CD14-positive monocyte (primary cell): Measurements from ENCODE around the gene CHAMP1. TPM values are rescaled to one million over a fixed set of nuclear protein-coding genes. Genes with fewer than 3 reads are reported as not detected.

Source experiments
- DNase-seq, 3 donors: peaks; one replicate each; pipeline ENCODE4 v3.0.0-alpha.2; 2011 to 2022
- H2AFZ ChIP-seq: 2 replicates; pipeline ENCODE4 v1.6.0; 2012; ENCODE audit warnings: mild to moderate bottlenecking, low read depth, low read length, inconsistent platforms; ENCODE audit not compliant: insufficient read depth, poor library complexity, severe bottlenecking
- H3K27ac ChIP-seq, 2 donors: 1 replicate in 1 of 2; 2 replicates in 1 of 2; pipeline ENCODE4 v1.5.1; 2012 to 2013; ENCODE audit warnings: low read length in 2 of 2, control low read depth in 1 of 2, inconsistent platforms in 1 of 2, low read depth in 1 of 2, mild to moderate bottlenecking in 1 of 2
- H3K27me3 ChIP-seq, 2 donors: one replicate each; pipeline versions ENCODE4 v1.6.0 to v1.6.1; 2011 to 2013; ENCODE audit warnings: low read length in 2 of 2; ENCODE audit not compliant: control insufficient read depth in 2 of 2, insufficient read depth in 2 of 2
- H3K36me3 ChIP-seq, 2 donors: replicated peaks in 1 of 2; 1 replicate in 1 of 2; 2 replicates in 1 of 2; pipeline versions ENCODE4 v1.5.1 to v1.6.1; 2012 to 2013; ENCODE audit warnings: low read length in 2 of 2, control low read depth in 1 of 2, inconsistent platforms in 1 of 2, mild to moderate bottlenecking in 1 of 2; ENCODE audit not compliant: insufficient read depth in 2 of 2, control insufficient read depth in 1 of 2
- H3K4me1 ChIP-seq, 2 donors: 1 replicate in 1 of 2; 2 replicates in 1 of 2; pipeline versions ENCODE4 v1.5.1 to v1.6.1; 2012 to 2013; ENCODE audit warnings: low read length in 2 of 2, control low read depth in 1 of 2, inconsistent platforms in 1 of 2, mild to moderate bottlenecking in 1 of 2, moderate library complexity in 1 of 2; ENCODE audit not compliant: insufficient read depth in 2 of 2, control insufficient read depth in 1 of 2
- H3K4me2 ChIP-seq: replicated peaks from 2 replicates; pipeline ENCODE3; 2012; ENCODE audit warnings: low read length, moderate library complexity, mild to moderate bottlenecking; ENCODE audit not compliant: poor library complexity, severe bottlenecking; ENCODE audit errors: extremely low read depth
- H3K4me3 ChIP-seq, 3 experiments: fragments of 200-600 bp in 1 of 3; sonication (generic) in 1 of 3; replicated peaks in 1 of 3; 1 replicate in 2 of 3; 2 replicates in 1 of 3; pipeline ENCODE4 v1.5.1; 2011 to 2013; ENCODE audit warnings: low read length in 3 of 3, mild to moderate bottlenecking in 3 of 3, control low read depth in 2 of 3, low read depth in 2 of 3, inconsistent platforms in 1 of 3, moderate library complexity in 1 of 3
- H3K79me2 ChIP-seq: 2 replicates; pipeline ENCODE4 v1.6.0; 2012; ENCODE audit warnings: mild to moderate bottlenecking, control low read depth, inconsistent platforms, low read length, moderate library complexity; ENCODE audit not compliant: insufficient read depth
- H3K9ac ChIP-seq: 2 replicates; pipeline ENCODE4 v1.6.0; 2017; ENCODE audit warnings: low read length, mild to moderate bottlenecking; ENCODE audit not compliant: insufficient read depth, poor library complexity, severe bottlenecking
- H3K9me3 ChIP-seq, 2 donors: replicated peaks in 1 of 2; 1 replicate in 1 of 2; 2 replicates in 1 of 2; pipeline versions ENCODE4 v1.5.1 to v1.6.1; 2012 to 2013; ENCODE audit warnings: low read length in 2 of 2, control low read depth in 1 of 2; ENCODE audit not compliant: control insufficient read depth in 1 of 2, insufficient read depth in 1 of 2
- H4K20me1 ChIP-seq: 2 replicates; pipeline ENCODE4 v1.6.0; 2012; ENCODE audit warnings: mild to moderate bottlenecking, low read length, control low read depth, moderate library complexity; ENCODE audit not compliant: insufficient read depth
- H3K27ac Mint-ChIP-seq, 7 donors: one replicate each; pipeline ENCODE4 v1.8.0; 2020; ENCODE audit warnings: mild to moderate bottlenecking in 7 of 7, mixed read lengths in 7 of 7, moderate library complexity in 6 of 7, inconsistent platforms in 2 of 7
- H3K27me3 Mint-ChIP-seq, 3 donors: one replicate each; pipeline ENCODE4 v1.8.0; 2021 to 2022; ENCODE audit warnings: low read depth in 3 of 3, mild to moderate bottlenecking in 3 of 3, mixed read lengths in 3 of 3, moderate library complexity in 3 of 3, inconsistent platforms in 1 of 3
- H3K36me3 Mint-ChIP-seq, 2 donors: one replicate each; pipeline ENCODE4 v1.8.0; 2020; ENCODE audit warnings: mixed read lengths in 2 of 2, inconsistent platforms in 1 of 2, mild to moderate bottlenecking in 1 of 2
- H3K4me1 Mint-ChIP-seq: one replicate; pipeline ENCODE4 v1.8.0; 2020; ENCODE audit warnings: mild to moderate bottlenecking, mixed read lengths
- H3K4me3 Mint-ChIP-seq, 2 donors: one replicate each; pipeline ENCODE4 v1.8.0; 2020; ENCODE audit warnings: mild to moderate bottlenecking in 2 of 2, mixed read lengths in 2 of 2, moderate library complexity in 1 of 2
- H3K9me3 Mint-ChIP-seq, 7 donors: one replicate each; pipeline ENCODE4 v1.8.0; 2020 to 2022; ENCODE audit warnings: mixed read lengths in 7 of 7, mild to moderate bottlenecking in 6 of 7, moderate library complexity in 6 of 7, inconsistent platforms in 2 of 7
- WGBS: methylation state at CpG from one replicate; pipeline ENCODE4 v1.1.5; 2013; ENCODE audit warnings: missing lambda C conversion rate; ENCODE audit not compliant: insufficient coverage; 5-methylcytosine and 5-hydroxymethylcytosine counted together
- intact Hi-C, 2 donors: fragments of 100-400 bp; cut with micrococcal nuclease; formaldehyde crosslinking; loops; one replicate each; pipeline versions ENCODE4 v1.15.0 to v1.15.1; 2023
- polyA plus RNA-seq, 3 donors: library from polyadenylated mRNA; depleted of rRNA in 1 of 3; unstranded in 2 of 3; stranded (reverse) in 1 of 3; fragments of 300-500 nt in 2 of 3; fragments of >200 nt in 1 of 3; fragmentation: Illumina TruSeq in 2 of 3; gene quantifications; 1 replicate in 2 of 3; 2 replicates in 1 of 3; pipeline ENCODE4 v1.2.3, GENCODE V29; 2012 to 2021
- TF ChIP-seq, protein P1 (sequence below): fragments of 200-600 bp; IDR thresholded peaks from one replicate; pipeline ENCODE4 v1.8.0; 2022; ENCODE audit warnings: antibody characterized with exemption, mild to moderate bottlenecking

The CHAMP1 gene
- polyA plus RNA-seq, 3 donors = 8.9 to 12.9 (median 9.2) TPM

DNA sequence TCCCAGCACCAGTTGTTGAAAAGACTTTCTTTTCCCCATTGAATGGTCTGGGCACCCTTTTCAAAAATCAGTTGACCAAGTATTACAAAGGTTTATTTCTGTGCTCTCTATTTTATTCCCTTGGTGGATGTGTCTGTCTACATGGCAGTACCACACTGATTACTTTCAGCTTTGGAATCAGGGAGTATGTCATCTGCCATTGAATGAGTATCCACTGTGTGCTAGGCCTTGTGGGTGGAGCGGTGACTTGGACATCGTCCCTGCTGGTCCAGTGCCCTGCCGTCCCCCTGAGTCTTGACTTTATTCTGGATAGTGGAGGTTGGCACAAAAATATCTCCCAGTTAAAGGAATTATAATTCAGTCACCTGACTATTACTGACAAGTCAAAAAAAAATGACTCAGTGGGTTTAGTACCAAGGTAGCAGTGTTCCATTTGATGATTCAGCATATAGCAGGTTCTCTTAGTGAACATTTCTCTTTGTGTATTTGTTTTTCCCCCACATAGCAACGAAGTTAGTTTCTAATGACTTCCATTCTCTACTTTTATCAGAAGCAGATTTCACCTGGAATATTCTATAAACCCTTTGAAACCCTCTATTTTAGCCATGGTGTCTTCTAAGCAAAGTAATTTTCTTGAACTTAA is 29.0 kb upstream of the CHAMP1 start:
- H3K4me1 Mint-ChIP-seq = peaks cover 19% of the 10 kb centered on the region
- WGBS = no CpG with 5 or more reads among the region's 4 CpGs

DNA sequence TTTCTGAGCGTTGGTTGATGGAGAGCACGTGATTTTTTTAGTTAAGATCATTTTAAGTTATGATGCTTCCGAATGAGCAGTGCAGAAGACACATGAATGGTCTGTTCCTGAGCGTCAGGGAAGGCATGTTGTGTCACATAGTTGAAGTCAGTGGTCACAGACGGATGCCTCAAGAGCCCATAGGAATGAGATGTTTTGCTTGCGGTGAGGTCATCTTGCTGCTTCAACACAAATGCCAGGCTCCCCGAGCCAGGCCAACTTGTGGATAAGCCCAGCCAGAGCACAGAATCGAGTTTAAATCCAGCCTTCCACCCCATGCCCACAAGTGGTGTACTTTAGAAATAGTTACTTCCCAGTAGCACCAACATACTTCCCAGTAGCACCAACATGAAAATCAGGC is 27.5 kb upstream of the CHAMP1 start:
- H3K4me2 ChIP-seq = no peak overlapping the region
- H3K4me1 ChIP-seq = peaks cover 8 to 10% of the 10 kb centered on the region in 2 donors
- peaks cover 18% of the 10 kb centered on the region for H4K20me1 ChIP-seq
- H3K27me3 ChIP-seq = no peaks in the 10 kb centered on the region
- 97% methylated on average over 5 of the region's 8 CpGs for WGBS
- no peak overlapping the region for H3K27ac ChIP-seq
- no peaks in the 10 kb centered on the region for H3K9me3 Mint-ChIP-seq
- no peak for DNase-seq
- H2AFZ ChIP-seq = no peak overlapping the region
- intact Hi-C loops = no loop called here
- H3K36me3 ChIP-seq = peaks cover 46 to 71% of the 10 kb centered on the region in 2 donors
- TF ChIP-seq, protein P1, sequence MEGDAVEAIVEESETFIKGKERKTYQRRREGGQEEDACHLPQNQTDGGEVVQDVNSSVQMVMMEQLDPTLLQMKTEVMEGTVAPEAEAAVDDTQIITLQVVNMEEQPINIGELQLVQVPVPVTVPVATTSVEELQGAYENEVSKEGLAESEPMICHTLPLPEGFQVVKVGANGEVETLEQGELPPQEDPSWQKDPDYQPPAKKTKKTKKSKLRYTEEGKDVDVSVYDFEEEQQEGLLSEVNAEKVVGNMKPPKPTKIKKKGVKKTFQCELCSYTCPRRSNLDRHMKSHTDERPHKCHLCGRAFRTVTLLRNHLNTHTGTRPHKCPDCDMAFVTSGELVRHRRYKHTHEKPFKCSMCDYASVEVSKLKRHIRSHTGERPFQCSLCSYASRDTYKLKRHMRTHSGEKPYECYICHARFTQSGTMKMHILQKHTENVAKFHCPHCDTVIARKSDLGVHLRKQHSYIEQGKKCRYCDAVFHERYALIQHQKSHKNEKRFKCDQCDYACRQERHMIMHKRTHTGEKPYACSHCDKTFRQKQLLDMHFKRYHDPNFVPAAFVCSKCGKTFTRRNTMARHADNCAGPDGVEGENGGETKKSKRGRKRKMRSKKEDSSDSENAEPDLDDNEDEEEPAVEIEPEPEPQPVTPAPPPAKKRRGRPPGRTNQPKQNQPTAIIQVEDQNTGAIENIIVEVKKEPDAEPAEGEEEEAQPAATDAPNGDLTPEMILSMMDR = no peak
- H3K36me3 Mint-ChIP-seq = peaks cover 62 to 79% of the 10 kb centered on the region in 2 donors
- H3K9me3 ChIP-seq = no peaks in the 10 kb centered on the region
- H3K79me2 ChIP-seq = peaks cover 42% of the 10 kb centered on the region
- H3K4me1 Mint-ChIP-seq = peaks cover 13% of the 10 kb centered on the region
- H3K4me3 Mint-ChIP-seq = no peak overlapping the region
- H3K27ac Mint-ChIP-seq = peak overlapping the region in 3 of 7 donors; percentile 2 to 52 (median 6)
- H3K27me3 Mint-ChIP-seq = peaks cover 0 to 3% (median 0%) of the 10 kb centered on the region in 3 donors
- no peak overlapping the region for H3K4me3 ChIP-seq
- H3K9ac ChIP-seq = no peak overlapping the region

More for the DNA sequence above, 29.0 kb upstream of the CHAMP1 start:
- H3K4me3 Mint-ChIP-seq = no peak overlapping the region
- Histone ChIP-seq H3K4me2 (no peak overlapping the region), H3K9me3 (no peaks in the 10 kb centered on the region), H3K4me3 (no peak overlapping the region), H3K4me1 (peaks cover 14 to 18% of the 10 kb centered on the region in 2 donors), H3K36me3 (peaks cover 44 to 59% of the 10 kb centered on the region in 2 donors), H3K27ac (peak overlapping the region in 1 of 2 donors; percentile 36), H3K9ac (no peak overlapping the region), H3K79me2 (peaks cover 41% of the 10 kb centered on the region), H4K20me1 (peaks cover 18% of the 10 kb centered on the region), H3K27me3 (no peaks in the 10 kb centered on the region), H2AFZ (no peak overlapping the region)
- H3K9me3 Mint-ChIP-seq = no peaks in the 10 kb centered on the region
- intact Hi-C loops = no loop called here
- TF ChIP-seq, protein P1 = no peak
- peaks cover 56 to 65% of the 10 kb centered on the region in 2 donors for H3K36me3 Mint-ChIP-seq
- H3K27ac Mint-ChIP-seq = no peak overlapping the region
- no peak for DNase-seq
- peaks cover 0 to 6% (median 2%) of the 10 kb centered on the region in 3 donors for H3K27me3 Mint-ChIP-seq
